Breast epithelium (tissue), 3 donors: ENCODE data around the gene PARVA.

Experiments
- CTCF ChIP-seq, 3 donors: fragments of 450-650 bp; IDR thresholded peaks; one replicate each; pipeline ENCODE4 v1.5.1; 2016 to 2017; ENCODE audit warnings: antibody characterized with exemption in 3 of 3, mild to moderate bottlenecking in 3 of 3, moderate library complexity in 3 of 3
- POLR2A ChIP-seq: fragments of 450-650 bp; IDR thresholded peaks from one replicate; pipeline ENCODE4 v1.6.1; 2016; ENCODE audit warnings: antibody characterized with exemption, mild to moderate bottlenecking, moderate library complexity

GRCh38 chr11:12375720-12376119 lies 1.7 kb upstream of the PARVA start:
- no peak for TF ChIP-seq CTCF (IDR thresholded peaks at IDR 0.05)
- no peak for TF ChIP-seq POLR2A
